Subcutaneous adipose tissue (tissue), 4 donors: ENCODE results near the gene ERCC2. TPM values are rescaled to one million over a fixed set of nuclear protein-coding genes. Genes with fewer than 3 reads are reported as not detected.

Experiments
- total RNA-seq, 4 donors: library from RNA; depleted of rRNA; stranded (reverse); fragments of >200 nt; gene quantifications; one replicate each; pipeline ENCODE4 v1.1.0, GENCODE V29; 2016
- TF ChIP-seq, protein P1 (sequence below): fragments of 450-650 bp; IDR thresholded peaks from one replicate; pipeline ENCODE4 v1.5.1; 2016; ENCODE audit warnings: low read depth, mild to moderate bottlenecking, control low read depth, antibody characterized with exemption, moderate library complexity

The ERCC2 gene
- total RNA-seq, 4 donors from 2014 or later = 3.3 to 18.1 (median 8.0) TPM

DNA sequence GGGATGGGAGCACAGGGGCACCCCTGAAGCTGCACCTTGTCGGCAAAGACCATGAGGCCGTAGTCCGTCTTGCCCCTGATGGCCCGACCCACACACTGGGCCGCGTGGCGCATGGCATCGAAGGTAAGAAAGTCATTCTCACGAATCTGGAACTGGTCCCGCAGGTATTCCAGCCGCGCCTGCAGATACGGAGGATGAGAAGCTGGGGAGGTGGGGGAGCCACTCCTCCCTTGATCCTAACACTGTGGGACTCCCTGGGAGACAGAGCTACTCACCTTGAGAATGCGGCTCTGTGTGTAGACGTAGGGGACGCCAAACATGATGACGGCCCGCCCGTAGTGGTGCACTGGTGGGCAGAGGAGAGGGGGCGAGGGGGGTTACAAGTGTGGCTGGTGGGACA lies 17.9 kb downstream of the ERCC2 start:
- TF ChIP-seq, protein P1, sequence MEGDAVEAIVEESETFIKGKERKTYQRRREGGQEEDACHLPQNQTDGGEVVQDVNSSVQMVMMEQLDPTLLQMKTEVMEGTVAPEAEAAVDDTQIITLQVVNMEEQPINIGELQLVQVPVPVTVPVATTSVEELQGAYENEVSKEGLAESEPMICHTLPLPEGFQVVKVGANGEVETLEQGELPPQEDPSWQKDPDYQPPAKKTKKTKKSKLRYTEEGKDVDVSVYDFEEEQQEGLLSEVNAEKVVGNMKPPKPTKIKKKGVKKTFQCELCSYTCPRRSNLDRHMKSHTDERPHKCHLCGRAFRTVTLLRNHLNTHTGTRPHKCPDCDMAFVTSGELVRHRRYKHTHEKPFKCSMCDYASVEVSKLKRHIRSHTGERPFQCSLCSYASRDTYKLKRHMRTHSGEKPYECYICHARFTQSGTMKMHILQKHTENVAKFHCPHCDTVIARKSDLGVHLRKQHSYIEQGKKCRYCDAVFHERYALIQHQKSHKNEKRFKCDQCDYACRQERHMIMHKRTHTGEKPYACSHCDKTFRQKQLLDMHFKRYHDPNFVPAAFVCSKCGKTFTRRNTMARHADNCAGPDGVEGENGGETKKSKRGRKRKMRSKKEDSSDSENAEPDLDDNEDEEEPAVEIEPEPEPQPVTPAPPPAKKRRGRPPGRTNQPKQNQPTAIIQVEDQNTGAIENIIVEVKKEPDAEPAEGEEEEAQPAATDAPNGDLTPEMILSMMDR = no peak

DNA sequence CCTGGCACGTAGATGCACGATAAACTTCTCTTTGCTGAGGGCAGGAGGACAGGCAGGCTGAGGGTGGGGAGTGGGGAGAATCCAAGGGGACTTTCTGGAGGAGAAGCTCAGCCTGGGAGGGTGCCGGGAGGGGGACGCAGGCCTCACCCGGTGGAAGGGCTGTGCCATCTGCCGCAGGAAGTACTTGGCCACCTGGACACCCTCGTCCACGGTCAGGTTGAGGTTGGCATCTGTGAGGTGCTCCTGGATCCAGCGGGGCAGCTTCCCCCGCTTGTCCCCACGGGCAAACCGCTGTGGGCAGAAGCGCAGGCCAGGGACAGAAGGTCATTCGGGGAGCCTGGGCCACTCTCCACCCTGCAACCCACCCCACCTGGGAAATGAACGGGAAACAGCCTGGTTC lies 18.3 kb downstream of the ERCC2 start:
- TF ChIP-seq, protein P1 = no peak

DNA sequence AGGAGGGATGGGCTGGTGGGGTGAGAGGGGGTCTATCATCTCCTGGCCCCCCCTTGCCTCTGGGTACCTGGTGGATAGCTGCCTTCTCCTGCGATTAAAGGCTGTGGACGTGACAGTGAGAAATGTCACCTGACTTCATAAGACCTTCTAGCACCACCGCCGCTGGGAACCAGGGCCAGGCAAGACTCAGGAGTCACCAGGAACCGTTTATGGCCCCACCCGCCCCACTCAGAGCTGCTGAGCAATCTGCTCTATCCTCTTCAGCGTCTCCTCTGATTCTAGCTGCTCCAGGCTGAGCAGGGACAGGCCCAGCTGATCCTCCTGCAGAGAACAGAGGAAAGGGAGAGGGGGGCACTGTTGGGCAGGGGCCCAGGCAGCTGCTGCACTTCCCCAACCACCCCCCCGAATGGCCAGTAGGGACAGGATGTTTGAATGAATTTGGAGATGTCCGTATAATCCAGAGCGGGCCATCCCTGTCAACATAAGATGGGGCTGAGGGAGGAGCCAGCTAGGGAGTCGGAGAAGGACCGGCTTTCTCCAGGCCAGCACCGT lies 18.9 kb downstream of the ERCC2 start:
- TF ChIP-seq, protein P1 = no peak

DNA sequence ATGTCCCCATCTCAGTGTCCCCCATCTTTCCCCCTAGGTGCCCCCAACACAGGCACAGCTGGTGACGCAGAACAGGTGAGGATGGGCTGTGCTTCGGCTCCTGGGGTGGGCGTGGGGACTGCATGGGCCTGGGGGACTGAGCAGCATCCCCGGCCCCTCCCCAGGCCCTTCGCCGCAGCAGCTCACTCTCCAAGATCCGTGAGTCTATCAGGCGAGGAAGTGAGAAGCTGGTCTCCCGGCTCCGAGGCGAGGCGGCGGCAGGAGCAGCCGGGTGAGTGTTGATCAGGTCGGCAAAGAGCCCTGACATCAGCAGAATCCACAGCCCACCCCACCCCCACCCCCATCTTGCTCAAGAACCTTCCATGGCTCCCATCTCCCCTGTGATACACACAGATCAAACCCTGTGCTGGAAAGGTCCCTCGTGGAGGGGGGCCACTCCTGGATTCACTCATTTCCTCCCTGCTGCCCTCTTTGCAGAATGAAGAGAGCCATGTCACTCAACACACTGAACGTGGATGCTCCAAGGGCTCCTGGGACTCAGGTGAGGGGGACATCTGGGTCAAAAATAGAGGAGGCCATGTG lies 19.8 kb downstream of the ERCC2 start:
- TF ChIP-seq, protein P1 = no peak

DNA sequence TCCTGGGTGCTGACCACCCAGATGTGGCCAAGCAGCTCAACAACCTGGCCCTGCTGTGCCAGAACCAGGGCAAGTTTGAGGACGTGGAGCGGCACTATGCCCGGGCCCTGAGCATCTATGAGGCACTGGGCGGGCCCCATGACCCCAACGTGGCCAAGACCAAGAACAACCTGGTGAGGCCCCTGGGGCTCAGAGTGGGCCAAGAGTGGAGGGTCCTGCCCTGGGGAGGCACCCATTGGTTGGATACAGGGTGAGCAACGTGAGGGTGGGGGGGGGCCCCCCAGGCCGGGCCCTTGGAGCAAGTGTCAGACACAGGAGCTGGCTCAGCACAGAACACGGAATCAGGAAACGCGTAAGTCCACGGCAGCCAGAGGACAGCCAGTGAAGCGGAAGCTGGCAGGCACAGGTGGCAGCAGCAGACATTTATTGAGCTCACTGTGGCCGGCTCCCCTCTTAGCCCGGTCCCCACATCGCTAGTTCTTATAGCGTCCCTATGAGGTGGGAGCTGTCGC lies 20.9 kb downstream of the ERCC2 start:
- TF ChIP-seq, protein P1 = no peak

DNA sequence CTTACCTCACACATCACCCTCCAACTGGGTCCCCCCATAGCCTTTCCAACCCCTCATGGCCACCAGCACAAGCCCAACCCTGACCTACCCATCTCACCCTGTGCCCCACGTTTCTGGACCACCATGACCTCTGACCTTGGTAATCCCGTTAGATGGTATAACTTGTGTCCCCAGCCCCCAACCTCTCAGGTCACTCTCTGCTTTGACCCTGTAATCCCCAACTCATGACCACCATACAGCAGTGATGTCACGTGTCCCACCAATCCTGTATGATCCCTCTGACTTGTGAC lies 21.3 kb downstream of the ERCC2 start:
- TF ChIP-seq, protein P1 = no peak

DNA sequence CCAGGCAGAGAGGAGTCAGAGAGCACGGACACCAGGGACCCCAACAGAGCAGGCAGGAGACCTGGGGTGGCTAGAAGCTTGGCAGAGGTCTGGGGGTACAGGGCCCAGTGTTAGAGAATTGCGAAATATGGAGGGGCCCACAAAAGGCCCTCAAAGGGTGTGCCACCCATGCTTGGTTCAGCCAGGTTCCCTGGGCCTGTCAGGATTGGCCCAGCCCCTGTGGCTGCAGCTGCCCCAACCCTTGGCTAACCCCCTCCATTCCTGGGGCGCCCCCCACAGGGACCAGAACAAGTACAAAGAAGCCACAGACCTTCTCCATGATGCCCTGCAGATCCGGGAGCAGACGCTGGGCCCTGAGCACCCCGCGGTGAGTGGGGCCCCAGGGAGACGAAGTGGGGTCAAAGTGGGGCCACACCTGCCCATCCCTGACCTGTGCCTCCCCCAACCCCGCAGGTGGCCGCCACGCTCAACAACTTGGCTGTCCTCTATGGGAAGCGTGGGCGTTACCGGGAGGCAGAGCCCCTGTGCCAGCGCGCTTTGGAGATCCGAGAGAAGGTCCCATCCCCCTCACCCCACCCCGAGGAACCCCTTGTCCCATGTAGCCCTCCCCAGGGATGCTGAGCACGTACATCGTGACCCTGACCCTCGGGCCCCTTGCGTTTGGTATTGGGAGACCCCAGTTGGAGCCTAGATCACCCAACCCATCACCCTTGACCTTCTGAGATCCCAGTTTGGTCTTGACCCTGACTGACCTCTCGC lies 21.8 kb downstream of the ERCC2 start:
- TF ChIP-seq, protein P1 = no peak
